ENCODE data around the gene ECHS1.

The ECHS1 gene

GRCh38 chr10:133357285-133358161 is 15.6 kb downstream of the ECHS1 start, which contains the start of gene FUOM:
FUOM (minus strand) TSS chr10:133358019; CDS start chr10:133358007, 12 bp downstream.
- peak; percentile 64 to 80 for DNase-seq

GRCh38 chr10:133356549-133357284 is 16.4 kb downstream of the ECHS1 start:
- DNase-seq, result no peak

GRCh38 chr10:133355991-133356390 is 17.2 kb downstream of the ECHS1 start:
- DNase-seq, result no peak

GRCh38 chr10:133355266-133355665 is 17.9 kb downstream of the ECHS1 start:
- DNase-seq, result no peak

DNA sequence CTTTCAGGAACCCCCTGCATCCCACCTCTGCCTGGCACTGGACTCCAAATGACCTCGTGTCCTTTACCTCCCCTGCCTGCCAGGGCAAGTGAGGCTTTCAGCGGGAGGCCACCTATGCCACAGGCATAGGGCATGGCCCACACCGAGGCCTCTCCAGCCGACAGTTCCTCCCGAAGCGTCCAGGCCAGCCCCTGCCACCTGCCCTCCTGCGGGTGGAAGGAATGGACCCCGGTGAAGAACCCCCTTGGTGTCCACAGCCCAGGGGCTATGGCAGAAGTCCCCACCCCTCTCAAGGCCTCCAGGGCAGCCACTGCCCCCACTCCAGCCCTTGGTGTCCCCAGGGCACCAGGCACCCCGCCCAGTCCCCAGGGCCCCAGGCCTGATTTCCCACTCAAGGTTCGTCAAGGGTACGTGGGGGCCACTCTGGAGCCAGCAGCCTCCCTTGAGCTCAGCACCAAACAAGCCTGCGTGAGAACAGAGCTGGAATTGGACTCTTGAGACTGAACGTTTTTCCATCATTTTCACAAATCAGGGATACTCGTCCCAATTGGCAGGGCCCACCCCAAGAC is 18.4 kb downstream of the ECHS1 start:
- DNase-seq, result no peak

DNA sequence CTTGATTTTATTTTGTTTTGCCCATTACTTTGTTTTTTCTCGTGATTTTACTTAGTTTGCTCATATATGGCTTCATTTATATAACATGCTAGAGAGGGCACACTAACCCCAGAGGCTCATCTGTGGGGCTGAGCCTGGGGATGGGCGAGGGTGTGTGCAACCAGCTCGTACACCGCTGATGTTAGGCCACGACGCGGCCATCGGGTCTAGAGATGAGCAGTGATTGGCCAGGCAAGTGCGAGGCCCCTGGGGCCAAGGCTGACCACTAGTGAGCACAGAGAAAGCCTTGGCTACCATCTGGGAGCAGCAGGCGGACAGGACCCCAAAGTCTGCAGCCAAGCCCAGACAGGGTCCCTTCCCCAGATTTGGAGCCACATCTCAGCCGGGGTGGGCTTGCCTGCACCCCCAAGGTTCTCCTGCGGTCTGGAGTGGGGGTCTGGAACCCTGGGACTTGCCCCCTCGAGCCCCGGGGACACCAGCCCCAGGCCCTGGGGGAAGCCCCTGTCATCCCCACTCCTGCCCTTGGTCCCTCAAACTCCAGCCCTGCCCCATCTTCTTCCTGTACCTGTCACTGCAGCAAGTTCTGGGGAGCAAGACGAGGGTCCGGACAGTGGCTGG is 19.1 kb downstream of the ECHS1 start:
- no peak for DNase-seq

- DNase-seq, result no peak
These were observed 19.8 kb downstream of the ECHS1 start for GRCh38 chr10:133353202-133353959.

DNA sequence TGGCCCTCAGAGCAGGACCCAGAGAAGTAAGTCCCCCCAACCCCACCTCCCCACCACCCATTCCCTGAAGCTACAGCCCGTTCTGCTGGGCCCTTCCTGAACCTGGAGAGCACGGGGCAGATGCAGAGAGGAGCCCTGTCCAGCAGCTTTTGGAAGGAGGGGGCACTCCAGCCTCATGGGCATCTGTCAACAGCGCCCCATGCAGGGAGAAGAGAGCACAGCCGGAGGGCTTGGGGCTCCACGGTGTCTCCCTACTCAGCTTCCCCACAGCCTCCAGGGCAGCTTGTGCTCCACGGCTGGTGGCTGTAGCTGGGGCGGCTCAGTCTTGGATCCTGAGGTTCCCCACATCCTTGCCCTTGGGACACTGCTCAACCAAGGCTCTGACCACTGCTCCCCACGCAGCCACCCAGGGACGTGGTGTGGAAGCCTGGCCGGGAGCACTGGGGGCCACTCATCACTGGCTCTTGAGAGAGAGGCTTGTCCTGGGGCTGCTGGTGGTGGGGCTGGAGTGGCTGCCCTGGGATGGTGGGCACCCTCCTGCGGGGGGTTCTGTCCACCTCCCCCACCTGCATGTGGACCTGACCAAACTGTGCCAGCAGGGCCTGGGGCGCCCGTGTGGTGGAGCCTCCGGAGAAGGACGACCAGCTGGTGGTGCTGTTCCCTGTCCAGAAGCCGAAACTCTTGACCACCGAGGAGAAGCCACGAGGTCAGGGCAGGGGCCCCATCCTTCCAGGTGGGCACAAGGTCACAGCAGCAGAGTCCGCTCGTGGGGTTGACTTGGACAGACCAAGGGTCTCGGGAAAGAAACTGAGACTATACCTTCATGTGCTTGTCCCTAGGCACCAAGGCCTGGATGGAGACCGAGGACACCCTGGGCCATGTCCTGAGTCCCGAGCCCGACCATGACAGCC is 21.5 kb downstream of the ECHS1 start:
- no peak for DNase-seq

DNA sequence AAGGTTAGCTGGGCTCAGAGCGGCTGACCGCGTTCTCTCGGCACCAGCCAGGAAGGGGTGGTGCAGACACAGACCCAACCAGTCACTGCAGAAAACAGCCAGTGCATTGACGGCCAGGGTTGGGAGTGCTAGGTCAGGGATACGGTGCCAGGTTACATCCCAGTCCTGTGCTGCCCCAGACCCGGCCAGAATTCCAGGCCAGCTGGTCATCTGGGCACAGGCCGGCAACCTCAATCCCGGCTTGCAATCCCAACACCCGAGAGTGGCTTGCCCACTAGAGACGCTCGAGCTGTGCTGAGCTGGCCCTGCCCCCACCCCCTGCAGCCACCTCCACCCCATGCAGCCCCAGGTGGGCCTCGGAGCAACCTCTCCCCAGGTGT is 22.2 kb downstream of the ECHS1 start:
- DNase-seq, result no peak

DNA sequence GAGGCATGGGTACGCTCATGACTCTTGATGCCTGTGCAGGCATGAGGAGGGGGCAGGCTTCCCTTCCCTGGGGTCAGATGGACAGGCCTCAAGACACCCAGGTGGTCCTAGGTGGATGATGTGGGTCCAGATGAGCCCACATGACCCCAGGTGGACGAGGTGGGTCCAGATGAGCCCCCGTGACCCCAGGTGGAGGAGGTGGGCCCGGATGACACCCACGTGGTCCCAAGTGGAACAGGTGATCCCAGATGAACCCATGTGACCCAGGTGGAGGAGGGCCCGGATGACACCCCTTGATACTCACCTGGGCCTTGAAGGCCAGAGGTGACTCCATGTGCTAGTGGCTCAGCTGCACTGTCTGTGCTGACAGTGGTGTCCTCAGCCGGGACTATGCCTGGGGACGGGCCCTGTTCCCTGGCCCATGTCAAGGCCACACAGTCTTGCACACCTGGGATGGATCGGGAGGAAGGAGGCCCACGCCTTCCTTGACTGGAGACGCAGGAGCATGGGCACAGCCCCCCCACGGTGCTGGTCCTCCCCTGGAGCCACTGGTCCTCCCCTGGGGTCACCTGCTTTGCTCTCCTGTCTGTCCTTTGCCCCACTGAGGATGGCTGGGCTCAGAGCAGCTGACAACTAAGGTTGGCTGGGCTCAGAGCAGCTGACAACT is 22.7 kb downstream of the ECHS1 start:
- DNase-seq, result no peak

DNA sequence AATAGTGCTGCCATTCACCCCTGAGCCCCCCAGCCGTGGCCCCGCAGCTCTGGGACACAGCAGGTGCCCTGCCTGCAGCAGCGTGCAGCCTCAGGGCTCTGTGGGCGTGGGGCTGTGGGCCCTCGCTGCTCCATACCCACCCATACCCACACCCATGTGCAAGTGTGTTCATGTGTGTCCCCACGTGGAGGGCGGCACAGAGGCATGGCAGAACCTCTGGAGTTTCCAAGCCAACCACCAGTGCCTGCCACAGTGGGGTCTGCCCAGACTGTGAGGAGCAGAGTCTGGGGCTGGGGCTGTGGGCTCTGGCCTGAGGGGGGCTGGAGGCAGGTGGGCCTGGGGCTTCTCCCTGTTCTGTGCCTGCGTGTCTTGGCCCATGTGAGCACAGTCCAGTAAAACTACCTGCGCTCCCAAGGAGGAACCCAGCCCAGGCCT is 23.6 kb downstream of the ECHS1 start:
- DNase-seq, result no peak

GRCh38 chr10:133349160-133349568 is 24.0 kb downstream of the ECHS1 start:
- DNase-seq, result no peak

- DNase-seq, result no peak
These were observed 25.2 kb downstream of the ECHS1 start for GRCh38 chr10:133347710-133348517.

- no peak for DNase-seq
These were observed 26.7 kb downstream of the ECHS1 start for GRCh38 chr10:133346413-133346812.

DNA sequence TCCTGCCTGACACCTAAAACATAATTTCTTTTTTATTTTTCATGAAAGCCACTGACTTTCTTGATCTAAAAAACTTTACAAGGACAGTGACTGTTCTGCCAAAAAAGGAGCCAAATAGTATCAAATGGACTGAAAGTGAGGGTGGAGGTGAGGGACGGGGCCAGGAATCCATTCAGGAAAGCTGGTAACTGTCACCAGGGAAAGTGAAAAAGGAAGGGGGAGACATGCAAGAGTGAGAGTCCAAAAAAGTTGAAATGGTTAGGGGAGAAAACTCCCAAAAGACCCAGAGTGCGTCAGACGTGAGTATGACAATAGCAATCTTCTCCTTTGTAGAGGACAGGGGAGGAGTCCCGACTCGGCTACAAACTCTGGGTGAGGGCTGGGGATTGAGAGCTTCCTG is 28.9 kb downstream of the ECHS1 start:
- DNase-seq, result no peak

- no peak for DNase-seq
These were observed 29.6 kb downstream of the ECHS1 start for GRCh38 chr10:133343558-133343957.

GRCh38 chr10:133342942-133343341 is 30.2 kb downstream of the ECHS1 start:
- DNase-seq, result no peak

GRCh38 chr10:133341983-133342382 is 31.2 kb downstream of the ECHS1 start:
- no peak for DNase-seq

GRCh38 chr10:133339708-133340380 is 33.3 kb downstream of the ECHS1 start:
- DNase-seq, result no peak

All from activated CD4-positive, alpha-beta T cell treated with anti-CD3 and anti-CD28 coated beads for 4 hours (primary cell).